Measurements from ENCODE around the gene PHIP. TPM values are rescaled to one million over a fixed set of nuclear protein-coding genes. Genes with fewer than 3 reads are reported as not detected.

PHIP gene
- 42.4 TPM for total RNA-seq (ENCODE audit: unreplicated experiment)
- long read RNA-seq, partial matches to known transcripts: 42 of 48 reads
- long read RNA-seq, other reads (novel, unspliced or antisense): 6 of 48 reads

GRCh38 chr6:79078075-79078969, at the start of gene PHIP:
PHIP (minus strand) TSS chr6:79078254; CDS start chr6:79078068, 186 bp downstream.
- peaks cover 10% of the 10 kb centered on the region for H3K36me3 Mint-ChIP-seq (ENCODE audit: low read depth, unreplicated experiment)
- no peak for TF ChIP-seq CTCF (IDR thresholded peaks at IDR 0.05; ENCODE audit: unreplicated experiment)
- H3K9me3 Mint-ChIP-seq (ENCODE audit: unreplicated experiment): no peaks in the 10 kb centered on the region
- peak within 1 kb of the TSS; percentile 98 for H3K27ac Mint-ChIP-seq (ENCODE audit: unreplicated experiment)
- H3K27me3 Mint-ChIP-seq (ENCODE audit: unreplicated experiment): peaks cover 8% of the 10 kb centered on the region
- H3K4me3 Mint-ChIP-seq (ENCODE audit: unreplicated experiment): peak within 1 kb of the TSS; percentile 98
- DNase-seq (ENCODE audit: low spot score): peak; percentile 91
- H3K4me1 Mint-ChIP-seq (ENCODE audit: unreplicated experiment): peaks cover 45% of the 10 kb centered on the region

- H3K4me1 Mint-ChIP-seq (ENCODE audit: unreplicated experiment): no peaks in the 10 kb centered on the region
- no peaks in the 10 kb centered on the region for H3K9me3 Mint-ChIP-seq (ENCODE audit: unreplicated experiment)
- TF ChIP-seq CTCF (IDR thresholded peaks at IDR 0.05; ENCODE audit: unreplicated experiment): no peak
- peaks cover 1% of the 10 kb centered on the region for H3K27me3 Mint-ChIP-seq (ENCODE audit: unreplicated experiment)
- no peaks in the 10 kb centered on the region for H3K36me3 Mint-ChIP-seq (ENCODE audit: low read depth, unreplicated experiment)
- no peak overlapping the region for H3K4me3 Mint-ChIP-seq (ENCODE audit: unreplicated experiment)
- no peak for DNase-seq (ENCODE audit: low spot score)
- H3K27ac Mint-ChIP-seq (ENCODE audit: unreplicated experiment): no peak overlapping the region
These were observed 49.6 kb upstream of the PHIP start for GRCh38 chr6:79127660-79128059.

- Mint-ChIP-seq H3K4me1 (ENCODE audit: unreplicated experiment) (no peaks in the 10 kb centered on the region), H3K27me3 (ENCODE audit: unreplicated experiment) (no peaks in the 10 kb centered on the region), H3K4me3 (ENCODE audit: unreplicated experiment) (no peak overlapping the region), H3K36me3 (ENCODE audit: low read depth, unreplicated experiment) (no peaks in the 10 kb centered on the region), H3K27ac (ENCODE audit: unreplicated experiment) (no peak overlapping the region), H3K9me3 (ENCODE audit: unreplicated experiment) (no peaks in the 10 kb centered on the region)
- DNase-seq (ENCODE audit: low spot score): no peak
- TF ChIP-seq CTCF (IDR thresholded peaks at IDR 0.05; ENCODE audit: unreplicated experiment): no peak
These were observed 41.2 kb upstream of the PHIP start for GRCh38 chr6:79119217-79119616.

- DNase-seq (ENCODE audit: low spot score): no peak
- TF ChIP-seq CTCF (IDR thresholded peaks at IDR 0.05; ENCODE audit: unreplicated experiment): no peak
- Mint-ChIP-seq H3K36me3 (ENCODE audit: low read depth, unreplicated experiment) (no peaks in the 10 kb centered on the region), H3K27me3 (ENCODE audit: unreplicated experiment) (no peaks in the 10 kb centered on the region), H3K4me3 (ENCODE audit: unreplicated experiment) (no peak overlapping the region), H3K9me3 (ENCODE audit: unreplicated experiment) (no peaks in the 10 kb centered on the region), H3K4me1 (ENCODE audit: unreplicated experiment) (no peaks in the 10 kb centered on the region), H3K27ac (ENCODE audit: unreplicated experiment) (no peak overlapping the region)
These were observed 39.7 kb upstream of the PHIP start for GRCh38 chr6:79117752-79118151.

Data from endothelial cell (in vitro differentiated cells).